K562 (cell line): ENCODE results near the gene C21orf58. TPM values are rescaled to one million over a fixed set of nuclear protein-coding genes. Genes with fewer than 3 reads are reported as not detected.

Experiments
- CBFB ChIP-seq: sonication (generic); formaldehyde crosslinking; IDR thresholded peaks from 2 replicates; pipeline ENCODE4 v1.4.0; 2020; ENCODE audit warnings: mild to moderate bottlenecking, missing genetic modification reagents
- CTBP1 ChIP-seq: fragments of 450-650 bp; IDR thresholded peaks from 2 replicates; pipeline ENCODE4 v1.6.1; 2016; ENCODE audit warnings: borderline replicate concordance
- CUX1 ChIP-seq: fragments of 200-800 bp; sonication (Bioruptor generic); IDR thresholded peaks from 2 replicates; pipeline ENCODE4 v1.6.1; 2016; ENCODE audit warnings: missing genetic modification characterization, missing compliant biosample characterization
- ETV6 ChIP-seq, 3 experiments: fragments of 150-350 bp in 1 of 3; sonication (generic) in 1 of 3; formaldehyde crosslinking in 1 of 3; IDR thresholded peaks; 2 replicates each; pipeline versions ENCODE4 v1.6.1 to v1.8.0; 2014 to 2022; ENCODE audit warnings: borderline replicate concordance in 2 of 3, low read depth in 2 of 3, antibody characterized with exemption in 1 of 3, low read length in 1 of 3, mild to moderate bottlenecking in 1 of 3, missing genetic modification reagents in 1 of 3
- HMGN3 ChIP-seq: IDR thresholded peaks from 2 replicates; pipeline ENCODE4 v1.6.1; 2011; ENCODE audit warnings: borderline replicate concordance, low read depth, mild to moderate bottlenecking, mixed read lengths, low read length; ENCODE audit not compliant: insufficient read length; ENCODE audit errors: extremely low read depth
- MAFG ChIP-seq: fragments of 450-650 bp; conservative IDR thresholded peaks from 2 replicates; pipeline ENCODE4 v1.6.1; 2016; ENCODE audit warnings: missing genetic modification characterization, missing compliant biosample characterization
- MTA2 ChIP-seq: fragments of 450-650 bp; IDR thresholded peaks from 2 replicates; pipeline ENCODE4 v1.6.1; 2016; ENCODE audit warnings: low read depth
- NCOA4 ChIP-seq: fragments of 450-650 bp; IDR thresholded peaks from 2 replicates; pipeline ENCODE4 v1.6.1; 2018; ENCODE audit warnings: mild to moderate bottlenecking; ENCODE audit not compliant: partially characterized antibody
- NR3C1 ChIP-seq: sonication (generic); formaldehyde crosslinking; IDR thresholded peaks from 2 replicates; pipeline ENCODE4 v1.8.1; 2022; ENCODE audit warnings: missing genetic modification reagents
- NUFIP1 ChIP-seq: fragments of 450-650 bp; IDR thresholded peaks from 2 replicates; pipeline ENCODE4 v1.6.1; 2018; ENCODE audit not compliant: partially characterized antibody
- POLR2G ChIP-seq: fragments of 200-400 bp; formaldehyde crosslinking; IDR thresholded peaks from 2 replicates; pipeline ENCODE4 v1.6.1; 2017; ENCODE audit warnings: low read depth, mild to moderate bottlenecking, antibody characterized with exemption, low read length, moderate library complexity
- SREBF2 ChIP-seq: sonication (generic); formaldehyde crosslinking; IDR thresholded peaks from 2 replicates; pipeline ENCODE4 v1.4.0; 2020; ENCODE audit warnings: mild to moderate bottlenecking, missing genetic modification reagents
- SRSF7 ChIP-seq: fragments of 200-400 bp; formaldehyde crosslinking; optimal IDR thresholded peaks from 2 replicates; pipeline ENCODE3; 2017; ENCODE audit warnings: mild to moderate bottlenecking, low read depth, low read length
- ZNF217 ChIP-seq: sonication (generic); formaldehyde crosslinking; IDR thresholded peaks from 2 replicates; pipeline ENCODE4 v1.8.0; 2022; ENCODE audit warnings: mild to moderate bottlenecking, missing genetic modification reagents
- ZNF282 ChIP-seq: sonication (generic); formaldehyde crosslinking; IDR thresholded peaks from 2 replicates; pipeline ENCODE4 v1.8.1; 2023; ENCODE audit warnings: missing genetic modification reagents
- ZNF518B ChIP-seq: fragments of 250-450 bp; sonication (Bioruptor Pico); IDR thresholded peaks from 2 replicates; pipeline ENCODE4 v1.5.0; 2021; ENCODE audit warnings: mild to moderate bottlenecking, moderate library complexity
- ZNF780A ChIP-seq: fragments of 250-450 bp; sonication (Bioruptor Pico); IDR thresholded peaks from 2 replicates; pipeline ENCODE4 v1.5.0; 2021; ENCODE audit warnings: mild to moderate bottlenecking
- polyA plus RNA-seq, 8 experiments: library from polyadenylated mRNA; depleted of rRNA in 4 of 8; stranded (reverse) in 5 of 8; unstranded in 3 of 8; fragments of >200 nt; fragmentation: Nextera tagmentation in 2 of 8; fragmentation: Illumina TruSeq in 1 of 8; extraction: Ambion mirVana in 2 of 8; extraction: Trizol in 1 of 8; gene quantifications; 2 replicates each; pipeline versions ENCODE4 v1.2.1 to v1.2.3, GENCODE V29; 2011 to 2014; ENCODE audit warnings: inconsistent platforms in 1 of 8, missing spikeins in 1 of 8
- total RNA-seq, 7 experiments: library from RNA; depleted of rRNA in 6 of 7; stranded (reverse); fragments of >200 nt in 6 of 7; fragmentation: Illumina TruSeq in 2 of 7; extraction: Trizol in 2 of 7; gene quantifications; 2 replicates each; pipeline versions ENCODE4 v1.2.1 to v1.2.3, GENCODE V29; 2011 to 2021; ENCODE audit warnings: low replicate concordance in 1 of 7

The C21orf58 gene
- total and polyA plus RNA-seq, 9 of the 15 experiments (the other 6 are each of a cell fraction or from before 2014, with no cell fraction given), result 1.2 to 30.5 (median 12.4) TPM

GRCh38 chr21:46294647-46295176, 29.0 kb downstream of the C21orf58 start (continued):
- TF ChIP-seq ETV6 (IDR thresholded peaks at IDR 0.05; ENCODE audit: borderline replicate concordance in 1 of 2, low read depth in 2 of 2, low read length in 1 of 2) (no peak), ETV6 (CRISPR knock-in tag; IDR thresholded peaks at IDR 0.05; ENCODE audit: borderline replicate concordance) (no peak), NUFIP1 (no peak), CBFB (CRISPR knock-in tag) (no peak), SRSF7 (no peak), ZNF217 (CRISPR knock-in tag) (no peak), ZNF780A (CRISPR knock-in tag) (no peak), NCOA4 (no peak), MTA2 (peak; percentile 56), HMGN3 (no peak), CTBP1 (peak; percentile 75), CUX1 (CRISPR knock-in tag) (no peak), ZNF518B (CRISPR knock-in tag) (no peak), MAFG (tag) (no peak), SREBF2 (CRISPR knock-in tag) (no peak), NR3C1 (no peak), ZNF282 (CRISPR knock-in tag) (no peak), POLR2G (peak; percentile 52)
